CD4-positive, alpha-beta T cell (primary cell): ENCODE measurements around the gene SPTBN1. TPM values are rescaled to one million over a fixed set of nuclear protein-coding genes. Genes with fewer than 3 reads are reported as not detected.

Experiments
- ATAC-seq: fragments of 200-7000 bp; cut with Tn5 transposase; one replicate; pipeline ENCODE4 v1.10.0; 2022; ENCODE audit warnings: mild to moderate bottlenecking; ENCODE audit not compliant: poor library complexity
- CTCF ChIA-PET: fragments of 350-600 bp; sonication (Branson Sonifier 250); formaldehyde crosslinking; loops from one replicate; lab custom pipeline; 2021; ENCODE audit warnings: antibody characterized with exemption, inconsistent platforms; lab: Charles Lee
- POLR2A ChIA-PET: fragments of 350-600 bp; sonication (Branson Sonifier 250); formaldehyde crosslinking; loops from one replicate; lab custom pipeline; 2021; ENCODE audit warnings: antibody characterized with exemption, inconsistent platforms; lab: Charles Lee
- DNase-seq, 14 experiments: peaks; one replicate each; pipeline ENCODE4 v3.0.0-alpha.2; 2013 to 2020; ENCODE audit warnings: mixed read lengths in 2 of 14
- H3K27ac ChIP-seq, 2 donors: one replicate each; pipeline versions ENCODE4 v1.5.1 to v1.7.0; 2013; ENCODE audit warnings: low read length in 2 of 2, low read depth in 1 of 2, mild to moderate bottlenecking in 1 of 2
- H3K27me3 ChIP-seq, 2 experiments: 1 replicate in 1 of 2; 2 replicates in 1 of 2; pipeline versions ENCODE4 v1.6.1 to v1.7.0; 2013; ENCODE audit warnings: low read length in 2 of 2, control low read depth in 1 of 2, mild to moderate bottlenecking in 1 of 2, moderate library complexity in 1 of 2; ENCODE audit not compliant: insufficient read depth in 2 of 2, control insufficient read depth in 1 of 2
- H3K36me3 ChIP-seq: one replicate; pipeline ENCODE4 v1.6.1; 2013; ENCODE audit warnings: low read length, control low read depth; ENCODE audit not compliant: insufficient read depth
- H3K4me1 ChIP-seq: one replicate; pipeline ENCODE4 v1.6.1; 2013; ENCODE audit warnings: low read length, control low read depth; ENCODE audit not compliant: insufficient read depth
- H3K4me3 ChIP-seq: one replicate; pipeline ENCODE4 v1.5.1; 2013; ENCODE audit warnings: mild to moderate bottlenecking, low read length, moderate library complexity
- H3K9me3 ChIP-seq, 2 experiments: 1 replicate in 1 of 2; 2 replicates in 1 of 2; pipeline versions ENCODE4 v1.6.1 to v1.7.0; 2013; ENCODE audit warnings: low read length in 2 of 2, mild to moderate bottlenecking in 2 of 2, control low read depth in 1 of 2, moderate library complexity in 1 of 2; ENCODE audit not compliant: control insufficient read depth in 1 of 2, insufficient read depth in 1 of 2
- H3K27ac Mint-ChIP-seq: one replicate; pipeline ENCODE4 v1.8.0; 2020; ENCODE audit warnings: mixed read lengths
- H3K27me3 Mint-ChIP-seq: one replicate; pipeline ENCODE4 v1.8.0; 2021; ENCODE audit warnings: mixed read lengths
- H3K36me3 Mint-ChIP-seq: one replicate; pipeline ENCODE4 v1.8.0; 2021; ENCODE audit warnings: low read depth, mixed read lengths
- H3K4me1 Mint-ChIP-seq: one replicate; pipeline ENCODE4 v1.8.0; 2021; ENCODE audit warnings: low read depth, mixed read lengths
- H3K4me3 Mint-ChIP-seq: one replicate; pipeline ENCODE4 v1.8.0; 2020; ENCODE audit warnings: mild to moderate bottlenecking, mixed read lengths
- H3K9me3 Mint-ChIP-seq: one replicate; pipeline ENCODE4 v1.8.0; 2020; ENCODE audit warnings: mixed read lengths
- intact Hi-C, 2 experiments: fragments of 100-400 bp; cut with DNase I in 1 of 2; cut with micrococcal nuclease in 1 of 2; formaldehyde crosslinking; loops; one replicate each; pipeline versions ENCODE4 v1.15.1 to v1.9.0; 2023 to 2025; cut with DNase I, micrococcal nuclease
- total RNA-seq, 174 experiments: library from RNA in 2 of 174; stranded (reverse) in 2 of 174; gene quantifications; one replicate each; pipeline ENCODE4 v1.2.3 and lab custom pipeline; 2021 to 2026
- TF ChIP-seq, protein P1 (sequence below): fragments of 200-600 bp; IDR thresholded peaks from one replicate; pipeline ENCODE4 v1.8.0; 2022; ENCODE audit warnings: antibody characterized with exemption, mild to moderate bottlenecking

SPTBN1 gene
- total RNA-seq, 2 experiments from 2014 or later, result 156 to 166 TPM

DNA sequence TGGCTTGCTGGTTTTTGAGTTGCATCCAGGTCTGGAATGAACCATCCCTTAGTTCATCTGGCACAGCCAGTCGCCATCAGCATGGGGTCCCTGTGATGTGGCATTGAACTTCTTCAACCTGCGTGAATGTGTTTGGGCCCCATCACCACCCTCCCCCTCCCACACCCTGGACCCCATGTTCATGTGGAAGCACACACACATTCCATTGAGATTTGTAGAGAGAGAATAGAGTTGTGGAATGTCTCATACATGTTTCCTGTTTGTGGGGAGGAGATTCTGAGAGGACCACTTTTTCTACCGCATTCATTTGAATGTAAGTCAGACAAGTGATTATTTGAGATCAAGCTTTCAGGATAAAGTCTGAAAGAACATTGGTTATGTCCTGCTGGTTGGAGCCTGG lies 149.7 kb downstream of the SPTBN1 start:
- no peak for ATAC-seq
- intact Hi-C loops, result loop anchor here in 1 of 2 experiments (1.0 to 2.0 kb wide), 5 partner anchors 13 to 83 kb away; no protein-coding TSS in a partner anchor
- Mint-ChIP-seq H3K27ac (peak overlapping the region; percentile 96), H3K4me3 (peak overlapping the region; percentile 40), H3K4me1 (peaks cover 93% of the 10 kb centered on the region), H3K9me3 (no peaks in the 10 kb centered on the region), H3K27me3 (no peaks in the 10 kb centered on the region), H3K36me3 (peaks cover 25% of the 10 kb centered on the region)
- no peak for DNase-seq
- H3K27me3 ChIP-seq, result no peaks in the 10 kb centered on the region
- peaks cover 69% of the 10 kb centered on the region for H3K4me1 ChIP-seq
- H3K4me3 ChIP-seq, result no peak overlapping the region
- no peaks in the 10 kb centered on the region for H3K9me3 ChIP-seq
- H3K27ac ChIP-seq, result no peak overlapping the region
- POLR2A ChIA-PET, result interaction anchor here (0.7 to 3.7 kb wide), 8 partner anchors 9 to 47 kb away, joined by 3 to 40 read pairs (median 5); no protein-coding TSS in a partner anchor
- H3K36me3 ChIP-seq, result peaks cover 5% of the 10 kb centered on the region
- TF ChIP-seq, protein P1, sequence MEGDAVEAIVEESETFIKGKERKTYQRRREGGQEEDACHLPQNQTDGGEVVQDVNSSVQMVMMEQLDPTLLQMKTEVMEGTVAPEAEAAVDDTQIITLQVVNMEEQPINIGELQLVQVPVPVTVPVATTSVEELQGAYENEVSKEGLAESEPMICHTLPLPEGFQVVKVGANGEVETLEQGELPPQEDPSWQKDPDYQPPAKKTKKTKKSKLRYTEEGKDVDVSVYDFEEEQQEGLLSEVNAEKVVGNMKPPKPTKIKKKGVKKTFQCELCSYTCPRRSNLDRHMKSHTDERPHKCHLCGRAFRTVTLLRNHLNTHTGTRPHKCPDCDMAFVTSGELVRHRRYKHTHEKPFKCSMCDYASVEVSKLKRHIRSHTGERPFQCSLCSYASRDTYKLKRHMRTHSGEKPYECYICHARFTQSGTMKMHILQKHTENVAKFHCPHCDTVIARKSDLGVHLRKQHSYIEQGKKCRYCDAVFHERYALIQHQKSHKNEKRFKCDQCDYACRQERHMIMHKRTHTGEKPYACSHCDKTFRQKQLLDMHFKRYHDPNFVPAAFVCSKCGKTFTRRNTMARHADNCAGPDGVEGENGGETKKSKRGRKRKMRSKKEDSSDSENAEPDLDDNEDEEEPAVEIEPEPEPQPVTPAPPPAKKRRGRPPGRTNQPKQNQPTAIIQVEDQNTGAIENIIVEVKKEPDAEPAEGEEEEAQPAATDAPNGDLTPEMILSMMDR, result no peak
- CTCF ChIA-PET, result interaction anchor here (1.3 to 1.5 kb wide), 2 partner anchors 8 to 83 kb away, joined by 4 to 5 read pairs; no protein-coding TSS in a partner anchor

DNA sequence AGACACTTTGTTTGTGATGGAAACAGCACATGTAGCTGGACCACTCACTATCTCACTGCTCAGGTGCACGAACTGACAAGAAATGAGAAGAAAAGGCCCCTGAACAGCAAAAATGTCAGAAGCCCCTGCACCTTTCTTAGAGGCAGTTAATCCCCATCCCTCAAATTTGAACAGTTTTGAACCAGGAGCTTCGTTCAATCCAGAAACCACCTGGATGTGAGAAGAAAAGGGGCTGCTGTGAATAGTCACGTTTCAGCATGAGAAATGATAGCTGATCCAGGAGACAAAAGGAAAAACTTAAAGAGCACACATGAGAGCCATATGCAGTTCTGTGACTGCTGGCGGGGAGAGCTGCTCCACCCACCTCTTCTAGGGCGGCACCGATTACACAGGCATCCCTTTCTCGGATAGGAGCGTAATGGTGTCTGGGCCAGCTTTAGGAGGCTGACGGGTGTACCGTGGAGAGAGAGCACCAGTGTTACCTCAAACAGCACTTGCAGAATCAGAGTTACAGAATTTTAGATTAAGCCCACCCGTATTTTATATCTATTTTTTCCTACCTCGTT lies 150.3 kb downstream of the SPTBN1 start:
- Mint-ChIP-seq H3K4me3 (peak overlapping the region; percentile 77), H3K36me3 (peaks cover 19% of the 10 kb centered on the region), H3K4me1 (peaks cover 90% of the 10 kb centered on the region), H3K9me3 (no peaks in the 10 kb centered on the region), H3K27ac (peak overlapping the region; percentile 96), H3K27me3 (no peaks in the 10 kb centered on the region)
- DNase-seq, result peak in 13 of 14 experiments; percentile 21 to 69 (median 44)
- no peaks in the 10 kb centered on the region for H3K27me3 ChIP-seq
- POLR2A ChIA-PET, result interaction anchor here (0.7 to 3.7 kb wide), 8 partner anchors 10 to 47 kb away, joined by 3 to 40 read pairs (median 6); no protein-coding TSS in a partner anchor
- H3K4me1 ChIP-seq, result peaks cover 63% of the 10 kb centered on the region
- H3K36me3 ChIP-seq, result peaks cover 5% of the 10 kb centered on the region
- H3K4me3 ChIP-seq, result no peak overlapping the region
- peak; percentile 97 for ATAC-seq
- H3K27ac ChIP-seq, result no peak overlapping the region
- no peaks in the 10 kb centered on the region for H3K9me3 ChIP-seq
- CTCF ChIA-PET, result interaction anchor here (0.5 to 1.3 kb wide), 4 partner anchors 9 to 98 kb away, joined by 3 to 5 read pairs (median 3); no protein-coding TSS in a partner anchor
- TF ChIP-seq, protein P1, result no peak
- intact Hi-C loops, result loop anchor here in 1 of 2 experiments (1.0 to 2.0 kb wide), 3 partner anchors 32 to 84 kb away; no protein-coding TSS in a partner anchor

DNA sequence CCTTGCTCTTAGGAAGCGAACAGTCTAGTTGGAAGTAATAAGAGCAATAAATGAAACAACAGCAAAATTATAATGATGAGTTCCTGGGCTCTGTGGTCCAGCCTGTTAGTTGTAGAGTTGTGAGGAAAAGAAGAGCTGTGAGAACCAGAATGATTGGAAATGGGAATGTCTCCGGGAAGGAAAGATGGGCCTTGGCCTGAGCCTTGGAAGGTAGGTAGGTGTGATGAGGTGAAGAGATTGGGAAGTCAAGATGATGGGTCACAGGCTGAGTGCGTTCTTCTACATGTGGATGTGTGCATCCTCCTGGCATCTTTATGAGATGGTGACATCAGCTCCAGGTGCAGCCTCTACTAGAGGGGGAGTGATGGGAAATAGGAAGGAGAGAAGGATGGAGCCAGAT lies 152.1 kb downstream of the SPTBN1 start:
- POLR2A ChIA-PET, result interaction anchor here (0.7 to 1.1 kb wide), 2 partner anchors 11 to 15 kb away, joined by 3 to 4 read pairs; no protein-coding TSS in a partner anchor
- Histone ChIP-seq H3K4me1 (peaks cover 48% of the 10 kb centered on the region), H3K9me3 (no peaks in the 10 kb centered on the region), H3K36me3 (peaks cover 17% of the 10 kb centered on the region), H3K27ac (no peak overlapping the region), H3K4me3 (no peak overlapping the region), H3K27me3 (no peaks in the 10 kb centered on the region)
- no peaks in the 10 kb centered on the region for H3K9me3 Mint-ChIP-seq
- TF ChIP-seq, protein P1, result no peak
- peaks cover 90% of the 10 kb centered on the region for H3K4me1 Mint-ChIP-seq
- H3K36me3 Mint-ChIP-seq, result peaks cover 23% of the 10 kb centered on the region
- H3K4me3 Mint-ChIP-seq, result no peak overlapping the region
- no peak for DNase-seq
- intact Hi-C loops, result no loop called here
- peak overlapping the region; percentile 2 for H3K27ac Mint-ChIP-seq
- CTCF ChIA-PET, result no interaction called here
- no peak for ATAC-seq
- H3K27me3 Mint-ChIP-seq, result no peaks in the 10 kb centered on the region
